Putamen (tissue), 1 donor: Measurements from ENCODE around the gene PELO.
"Not testable (repeated sequence)": the region's sequence is repeated elsewhere in the genome, so short reads cannot be mapped to it uniquely, and the experiment has no call there.

Source experiments
- DNase-seq: peaks from one replicate; pipeline ENCODE4 v3.0.0-alpha.2; 2016; ENCODE audit warnings: low spot score

Gene PELO, protein sequence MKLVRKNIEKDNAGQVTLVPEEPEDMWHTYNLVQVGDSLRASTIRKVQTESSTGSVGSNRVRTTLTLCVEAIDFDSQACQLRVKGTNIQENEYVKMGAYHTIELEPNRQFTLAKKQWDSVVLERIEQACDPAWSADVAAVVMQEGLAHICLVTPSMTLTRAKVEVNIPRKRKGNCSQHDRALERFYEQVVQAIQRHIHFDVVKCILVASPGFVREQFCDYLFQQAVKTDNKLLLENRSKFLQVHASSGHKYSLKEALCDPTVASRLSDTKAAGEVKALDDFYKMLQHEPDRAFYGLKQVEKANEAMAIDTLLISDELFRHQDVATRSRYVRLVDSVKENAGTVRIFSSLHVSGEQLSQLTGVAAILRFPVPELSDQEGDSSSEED

DNA sequence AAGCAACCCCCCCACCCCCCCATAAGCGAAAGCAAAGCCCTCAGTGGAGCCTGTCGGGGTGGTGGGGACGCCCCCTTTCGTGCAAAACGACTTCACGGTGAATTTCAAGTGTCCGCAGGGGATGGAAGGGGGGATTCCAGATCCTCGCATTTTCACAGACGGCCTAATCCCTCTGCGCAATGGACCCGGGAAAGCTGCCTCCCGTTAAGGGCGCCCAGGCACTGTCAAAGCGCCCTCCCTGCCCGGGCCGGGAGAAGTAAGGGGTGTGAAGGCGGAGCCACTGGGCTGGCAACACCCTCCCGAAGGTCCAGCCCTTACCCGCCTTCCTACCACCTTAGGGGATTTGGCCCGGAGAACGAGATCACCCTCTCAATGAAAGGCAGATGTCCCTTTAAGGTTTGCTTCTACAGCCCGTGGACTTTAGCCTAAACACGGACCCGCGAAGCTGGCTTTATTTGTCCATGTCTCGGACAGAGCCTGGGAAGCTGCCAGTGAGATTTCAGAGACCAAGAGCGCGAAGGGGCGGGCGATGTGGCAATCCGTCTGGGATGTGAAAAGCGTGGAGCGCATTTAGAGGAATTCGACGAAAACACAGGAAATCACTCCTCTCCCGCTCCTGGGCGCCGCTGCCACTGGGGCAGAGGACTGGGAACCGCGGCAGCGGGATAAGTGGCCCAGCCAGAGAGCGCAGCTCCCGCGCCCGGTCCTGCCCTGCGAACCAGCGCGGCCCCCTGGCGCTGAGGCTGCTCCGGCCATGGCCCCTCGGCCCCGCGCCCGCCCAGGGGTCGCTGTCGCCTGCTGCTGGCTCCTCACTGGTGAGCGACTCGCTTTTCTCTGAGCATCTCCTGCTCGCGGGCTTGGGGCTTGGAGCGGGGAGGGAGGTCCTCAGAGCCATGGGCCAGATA is at the start of gene PELO, which contains the start of gene ITGA1:
Gene PELO, plus strand, starts transcription at position 317 of the 905 bp plus-strand sequence. CDS start 12,479 bp downstream, outside the sequence.
Gene ITGA1, plus strand, starts transcription at position 317 of the 905 bp plus-strand sequence. Its CDS starts 438 bp downstream, at position 755.
- peak; percentile 19 for DNase-seq

DNA sequence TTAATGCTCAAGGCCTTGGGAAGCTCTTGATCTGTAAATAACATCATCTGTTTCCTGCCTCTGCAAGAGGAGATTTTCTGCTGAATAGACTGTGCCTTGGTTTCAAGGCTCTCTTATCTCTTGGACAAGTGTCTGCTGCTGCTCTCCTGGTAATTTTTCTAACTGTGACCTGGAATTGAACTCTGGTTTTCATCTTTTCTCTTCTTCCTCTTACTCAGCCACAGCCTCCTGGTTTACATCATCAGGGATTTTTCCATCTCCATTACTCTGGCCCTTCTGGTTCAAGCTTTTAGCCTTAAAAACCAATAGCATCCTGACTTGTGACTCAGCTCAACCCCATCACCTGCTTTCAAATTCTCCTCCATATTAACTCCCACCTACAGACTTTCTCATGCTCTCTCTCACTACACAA is 49.6 kb upstream of the PELO start:
- DNase-seq = no peak

DNA sequence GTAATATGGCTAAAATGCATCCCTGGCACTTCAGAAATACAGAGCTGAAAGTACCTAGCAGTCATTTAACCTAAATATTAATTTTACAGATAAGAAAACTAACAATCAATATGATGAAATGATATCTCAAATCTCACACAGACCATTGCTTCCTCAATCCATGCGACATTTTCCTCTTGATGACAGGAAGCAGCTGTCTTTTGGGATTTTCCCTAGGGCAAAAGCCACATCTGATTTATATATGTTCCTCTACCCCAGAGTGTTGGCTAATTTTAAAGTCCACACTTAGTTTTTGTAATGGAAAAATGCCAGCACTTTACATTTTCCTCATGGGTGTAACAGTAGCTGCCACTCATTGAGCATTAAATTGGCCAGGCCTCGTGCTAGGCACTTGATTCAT is 47.7 kb upstream of the PELO start:
- no peak for DNase-seq

DNA sequence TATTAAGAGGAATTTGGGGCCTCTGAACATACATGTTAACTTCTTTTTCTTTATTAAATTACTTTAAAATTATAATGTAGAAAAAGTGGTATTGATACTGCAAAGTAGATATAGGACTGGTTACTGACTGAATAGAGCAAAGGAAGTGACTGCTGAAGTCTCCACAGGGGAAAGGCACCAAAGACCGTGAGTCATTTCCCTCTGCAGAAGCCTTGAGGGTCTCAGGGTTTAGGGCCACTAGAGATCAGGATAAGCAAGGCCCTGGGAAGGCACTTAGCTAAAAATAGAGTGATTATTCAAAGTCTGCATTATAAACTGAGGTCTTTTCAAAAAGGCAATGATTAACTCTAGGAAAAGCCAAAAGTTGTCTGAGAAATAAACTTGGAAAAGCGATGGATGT is 44.7 kb upstream of the PELO start:
- no peak for DNase-seq

DNA sequence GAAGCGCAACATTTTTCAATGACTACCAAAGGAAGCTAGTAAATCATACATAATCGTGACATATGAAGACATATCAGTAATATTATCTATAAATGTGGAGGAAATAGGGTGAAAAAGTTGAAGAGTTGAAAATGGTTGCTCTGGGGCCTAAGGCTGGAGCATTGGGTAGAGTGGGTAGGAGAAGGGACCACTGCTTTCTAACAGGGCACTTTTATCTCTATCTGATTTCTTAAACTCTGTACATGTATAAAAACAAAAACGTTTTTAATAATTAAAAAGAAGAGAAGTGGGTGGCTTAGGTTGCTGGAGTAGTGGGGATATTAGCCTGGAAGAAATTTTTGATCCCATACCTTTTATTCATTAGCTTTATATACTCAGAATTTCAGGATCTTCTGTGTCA is 44.2 kb upstream of the PELO start:
- no peak for DNase-seq

DNA sequence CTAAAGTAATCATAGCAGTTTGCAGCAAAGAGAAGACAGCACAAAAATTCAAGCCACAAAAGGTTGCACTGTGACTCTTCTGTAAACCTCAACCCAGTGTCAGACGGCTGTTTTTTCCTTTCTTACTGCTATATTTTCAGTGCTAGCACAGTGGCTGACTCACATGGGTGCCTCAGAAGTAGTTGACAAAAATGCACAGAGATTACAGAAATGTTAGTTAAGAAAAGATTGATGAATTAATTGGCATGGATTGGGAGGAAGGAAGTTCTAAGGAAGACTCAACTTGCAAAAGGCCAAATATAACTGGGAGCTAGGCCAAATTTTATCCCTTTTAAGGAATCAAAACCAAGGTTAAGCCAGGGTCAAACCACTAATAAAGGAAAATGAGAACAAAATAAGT is 43.7 kb upstream of the PELO start:
- no peak for DNase-seq

DNA sequence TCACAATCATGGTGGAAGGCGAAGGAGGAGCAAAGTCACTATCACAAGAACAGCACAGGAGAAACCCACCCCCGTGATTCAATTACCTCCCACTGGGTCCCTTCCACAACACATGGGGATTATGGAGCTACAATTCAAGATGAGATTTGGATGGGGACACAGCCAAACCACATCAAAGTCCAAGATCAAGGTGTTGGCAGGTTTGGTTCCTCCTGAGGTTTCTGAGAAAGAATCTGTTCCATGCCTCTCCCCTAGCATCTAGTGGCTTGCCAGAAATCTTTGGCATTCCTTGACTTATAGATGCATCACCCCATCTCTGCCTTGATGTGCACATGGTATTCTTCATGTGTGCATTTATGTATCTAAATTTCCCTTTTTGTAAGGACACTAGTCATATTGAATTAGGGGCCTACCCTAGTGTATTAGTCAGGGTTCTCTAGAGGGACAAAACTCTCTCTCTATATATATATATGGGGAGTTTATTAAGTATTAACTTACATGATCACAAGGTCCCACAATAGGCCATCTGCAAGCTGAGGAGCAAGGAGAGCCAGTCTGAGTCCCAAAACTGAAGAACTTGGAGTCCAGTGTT is 42.8 kb upstream of the PELO start:
- not testable (repeated sequence) for DNase-seq

DNA sequence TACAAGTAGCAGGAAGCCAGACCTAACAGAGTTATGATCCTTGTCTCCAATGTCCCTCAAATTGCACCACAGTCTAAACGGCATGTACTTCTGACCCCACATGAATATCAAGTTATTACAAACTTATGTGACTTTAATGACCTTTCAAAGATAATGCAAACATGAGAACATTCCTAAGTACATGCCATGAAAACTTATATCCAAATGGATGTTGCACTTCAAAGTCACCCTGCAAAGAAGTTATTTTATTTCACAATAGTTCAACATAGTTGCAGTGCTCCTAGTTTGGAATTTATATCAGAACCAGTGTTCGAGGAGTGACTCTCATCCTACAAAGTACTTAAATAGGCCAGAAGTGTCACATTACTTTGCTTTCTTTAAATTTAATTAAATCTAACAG is 41.2 kb upstream of the PELO start:
- no peak for DNase-seq

DNA sequence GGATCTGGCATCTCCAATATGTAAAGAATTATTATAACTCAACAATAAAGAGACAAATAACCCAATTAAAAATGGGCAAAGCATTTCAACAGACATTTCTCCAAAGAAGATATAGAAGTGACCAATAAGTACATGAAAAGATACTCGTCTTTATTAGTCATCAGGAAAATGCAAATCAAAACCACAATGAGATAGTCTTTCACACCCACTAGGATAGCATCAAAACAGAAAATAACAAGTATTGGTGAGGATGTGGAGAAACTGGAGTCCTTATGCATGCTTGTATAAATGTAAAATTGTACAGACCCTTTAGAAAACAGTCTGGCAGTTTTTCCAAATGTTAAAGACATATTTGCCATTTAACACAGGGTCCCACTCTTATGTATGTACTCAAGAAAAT is 39.1 kb upstream of the PELO start:
- DNase-seq = no peak

DNA sequence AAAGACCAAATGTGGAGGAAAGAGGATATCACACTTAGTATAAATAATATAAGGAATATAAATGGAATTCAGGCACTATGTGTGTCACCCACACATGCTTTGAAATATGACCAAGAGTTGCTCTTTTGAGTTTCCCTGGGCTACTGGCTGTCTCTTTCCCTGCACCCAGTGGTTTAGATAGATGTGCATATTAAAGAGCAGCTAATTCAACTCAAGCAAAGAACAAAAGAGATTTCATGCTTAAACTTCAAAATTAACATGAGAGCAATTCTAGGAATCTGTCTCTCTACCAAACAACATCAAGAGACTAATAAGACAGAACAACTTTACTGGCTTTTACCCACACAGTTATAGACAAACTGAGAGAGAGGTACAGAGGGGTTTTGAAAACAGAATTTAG is 38.0 kb upstream of the PELO start:
- DNase-seq = no peak

DNA sequence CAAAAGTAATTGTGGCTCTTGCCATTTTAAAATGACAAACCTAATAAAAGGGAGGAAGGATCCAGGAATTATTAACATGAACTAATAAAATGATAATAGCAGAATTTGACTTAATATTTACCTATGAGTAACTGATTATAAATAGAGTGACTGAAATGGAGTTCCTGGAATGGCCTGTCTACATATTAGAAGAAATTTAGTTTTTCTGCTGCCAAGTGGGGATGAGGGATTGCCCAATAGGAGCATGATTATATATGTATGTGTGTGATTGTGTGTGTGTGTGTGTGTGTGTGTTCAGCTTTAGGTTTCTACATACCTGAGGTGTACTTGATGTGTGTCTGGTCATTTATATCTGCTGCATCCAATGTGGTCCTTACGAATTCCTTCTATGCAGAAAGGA is 36.6 kb upstream of the PELO start:
- no peak for DNase-seq

DNA sequence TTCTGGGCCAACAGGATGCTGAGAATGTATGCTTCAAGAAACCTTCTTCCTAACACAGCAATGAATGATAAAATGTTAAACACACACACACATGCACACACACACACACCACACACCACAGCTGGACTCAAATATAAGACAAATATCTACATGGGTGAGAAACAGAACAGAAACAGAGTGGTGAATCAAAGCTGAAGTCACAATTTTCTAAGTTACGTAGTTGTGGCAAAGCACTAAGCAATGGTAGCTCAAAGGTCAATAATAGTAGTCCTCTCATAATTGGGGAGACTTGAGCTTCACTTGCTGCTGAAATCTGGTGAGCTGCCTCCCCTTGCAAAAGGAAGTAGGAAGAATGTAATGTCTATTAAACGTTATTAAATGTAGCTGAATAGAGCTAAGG is 33.7 kb upstream of the PELO start:
- DNase-seq = no peak

DNA sequence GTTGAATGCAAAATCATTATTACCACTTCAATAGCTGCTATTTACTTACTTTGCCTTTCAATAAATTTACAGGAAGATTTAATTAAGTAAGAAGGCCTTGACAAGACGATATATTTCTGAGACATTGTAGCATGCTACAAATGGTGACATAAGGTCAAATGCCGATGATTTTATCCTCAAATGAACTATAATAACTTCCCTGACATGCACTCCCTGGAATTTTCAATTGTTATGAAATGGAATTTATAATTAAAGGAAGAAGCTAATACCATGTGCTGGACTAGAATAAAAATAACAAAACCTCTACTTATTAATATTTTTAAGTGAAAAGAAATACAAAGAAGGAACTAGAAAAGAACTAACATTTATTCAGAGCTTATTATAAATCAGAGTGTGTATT is 30.2 kb upstream of the PELO start:
- DNase-seq = no peak

DNA sequence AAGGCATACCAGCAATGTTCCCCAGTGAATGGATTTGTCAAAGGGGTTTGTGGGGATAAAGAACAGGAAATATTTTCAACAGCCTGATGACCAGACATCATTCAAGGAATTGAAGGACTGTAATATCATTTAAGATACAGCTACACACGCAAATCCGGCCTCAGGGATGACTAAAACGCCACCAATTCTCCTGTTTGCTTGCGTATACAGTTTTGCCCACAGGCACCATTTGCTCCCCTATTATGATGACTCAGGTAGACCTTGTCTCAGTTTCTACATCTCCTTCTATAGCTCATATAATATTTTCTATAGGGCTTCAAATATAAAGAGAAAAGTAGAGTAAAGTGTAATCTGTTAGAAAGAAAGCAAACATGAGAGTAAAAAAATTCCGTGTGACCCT is 29.7 kb upstream of the PELO start:
- no peak for DNase-seq

DNA sequence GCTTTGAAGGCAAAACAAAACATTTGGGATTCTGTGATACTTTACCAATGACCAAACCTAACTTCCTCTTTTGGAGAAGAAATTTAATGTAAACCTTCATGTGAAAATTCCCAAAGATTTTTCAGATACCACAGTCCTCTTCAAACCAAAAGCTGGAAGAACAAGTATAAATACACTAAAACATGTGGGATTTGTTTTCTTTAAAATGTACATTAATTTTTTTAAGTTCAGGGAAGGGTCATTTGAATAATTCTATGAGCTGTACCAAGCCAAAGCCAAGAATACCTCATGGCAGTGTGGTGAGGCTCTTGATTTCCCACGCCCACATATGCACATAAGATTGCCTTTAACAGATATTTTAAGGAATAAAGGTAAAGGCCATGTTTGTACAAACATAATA is 28.4 kb upstream of the PELO start:
- DNase-seq = no peak

DNA sequence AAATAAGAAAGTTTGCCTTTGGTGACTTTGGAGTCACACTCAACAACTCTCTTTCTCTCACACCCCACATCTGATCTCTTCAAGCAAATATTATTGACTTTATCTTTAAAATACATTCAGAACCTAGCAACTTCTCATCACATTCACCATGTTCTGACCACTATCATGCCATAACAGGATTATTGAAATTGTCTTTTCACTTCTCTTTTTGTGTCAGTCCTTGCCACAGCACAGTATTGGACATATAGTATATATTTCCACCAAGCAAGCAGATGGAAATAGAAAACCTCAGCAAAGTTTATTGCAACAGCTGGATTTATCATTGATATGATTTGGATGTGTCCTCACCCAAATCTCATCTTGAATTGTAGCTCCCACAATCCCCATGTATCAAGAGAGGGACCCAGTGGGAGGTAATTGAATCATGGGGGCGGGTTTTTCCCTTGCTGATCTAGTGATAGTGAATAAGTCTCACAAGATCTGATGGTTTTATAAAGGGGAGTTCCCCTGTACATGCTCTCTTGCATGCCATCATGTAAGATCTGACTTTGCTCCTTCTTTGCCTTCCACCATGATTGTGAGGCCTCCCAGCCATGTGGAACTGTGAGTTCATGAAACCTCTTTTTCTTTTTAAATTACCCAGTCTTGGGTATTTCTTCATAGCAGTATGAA is 26.9 kb upstream of the PELO start:
- DNase-seq = no peak

DNA sequence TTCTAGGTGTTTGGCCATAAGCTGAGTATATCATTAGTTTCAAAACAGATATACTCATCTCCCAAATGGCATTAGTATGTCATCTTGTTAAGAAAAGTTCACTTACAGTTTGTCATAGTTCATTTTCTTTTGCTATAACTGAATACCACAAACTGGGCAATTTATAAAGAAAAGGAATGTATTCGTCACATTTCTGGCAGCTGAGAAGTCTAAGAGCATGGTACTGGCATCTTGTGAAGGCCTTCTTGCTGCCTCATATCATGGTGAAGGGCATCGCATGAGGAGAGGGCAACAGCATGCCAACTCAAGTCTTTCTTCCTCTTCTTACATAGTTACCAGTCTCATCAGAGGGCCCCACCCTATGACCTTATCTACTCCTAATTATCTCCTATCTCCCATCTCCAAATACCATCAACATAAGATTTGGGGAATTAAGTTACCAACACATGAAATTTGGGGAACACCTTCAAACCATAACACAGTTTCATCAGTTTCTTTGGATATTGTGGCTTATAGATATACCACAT is 20.4 kb upstream of the PELO start:
- no peak for DNase-seq

DNA sequence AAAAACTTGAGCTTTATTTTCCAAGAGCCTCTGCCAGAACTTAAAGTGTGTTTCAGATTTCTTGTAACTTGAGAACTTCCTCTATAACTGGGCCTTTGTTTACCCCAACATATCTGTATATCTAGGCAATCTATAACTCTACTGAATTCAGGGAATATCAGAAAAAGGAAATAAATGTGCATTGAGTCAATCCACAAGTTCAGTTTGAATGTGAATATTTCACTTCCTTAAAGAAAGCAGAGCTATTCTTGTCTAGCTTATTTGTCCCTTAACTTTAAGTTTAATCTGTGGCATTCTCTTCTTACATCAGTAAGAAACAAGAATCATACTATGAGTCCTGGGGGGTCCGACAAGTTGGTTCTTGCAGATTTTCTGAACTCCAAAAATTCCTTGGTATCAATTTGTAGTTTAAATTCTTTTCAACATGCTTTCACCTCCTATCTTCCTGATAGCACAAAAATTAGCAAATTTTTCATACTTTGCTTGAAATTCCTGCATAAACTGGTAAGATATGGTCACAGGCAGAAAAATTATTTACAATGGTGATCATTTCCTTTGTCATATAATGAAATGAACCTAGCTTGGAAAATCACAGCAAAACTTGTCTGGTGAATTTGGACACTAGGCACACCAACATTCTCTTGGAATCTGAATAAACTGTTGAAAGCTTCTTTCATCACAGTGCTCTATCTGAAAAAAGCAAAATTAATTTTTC is 19.8 kb upstream of the PELO start:
- no peak for DNase-seq

DNA sequence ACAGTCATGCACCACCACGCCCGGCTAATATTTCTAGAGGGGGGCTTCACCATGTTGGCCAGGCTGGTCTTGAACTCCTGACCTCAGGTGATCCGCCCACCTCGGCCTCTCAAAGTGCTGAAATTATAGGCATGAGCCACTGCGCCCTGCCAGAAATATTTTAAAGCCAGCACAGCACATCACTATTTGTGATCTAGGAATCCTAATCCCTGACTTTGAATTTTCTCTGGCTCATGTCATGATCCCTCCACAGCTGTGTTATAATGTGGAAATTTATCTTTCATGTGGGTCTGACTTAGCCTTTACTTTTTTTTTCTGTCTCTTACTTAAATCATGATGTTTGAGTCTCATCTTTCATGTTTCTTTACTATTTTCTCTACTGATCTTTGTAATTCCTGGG is 18.7 kb upstream of the PELO start:
- DNase-seq = no peak

DNA sequence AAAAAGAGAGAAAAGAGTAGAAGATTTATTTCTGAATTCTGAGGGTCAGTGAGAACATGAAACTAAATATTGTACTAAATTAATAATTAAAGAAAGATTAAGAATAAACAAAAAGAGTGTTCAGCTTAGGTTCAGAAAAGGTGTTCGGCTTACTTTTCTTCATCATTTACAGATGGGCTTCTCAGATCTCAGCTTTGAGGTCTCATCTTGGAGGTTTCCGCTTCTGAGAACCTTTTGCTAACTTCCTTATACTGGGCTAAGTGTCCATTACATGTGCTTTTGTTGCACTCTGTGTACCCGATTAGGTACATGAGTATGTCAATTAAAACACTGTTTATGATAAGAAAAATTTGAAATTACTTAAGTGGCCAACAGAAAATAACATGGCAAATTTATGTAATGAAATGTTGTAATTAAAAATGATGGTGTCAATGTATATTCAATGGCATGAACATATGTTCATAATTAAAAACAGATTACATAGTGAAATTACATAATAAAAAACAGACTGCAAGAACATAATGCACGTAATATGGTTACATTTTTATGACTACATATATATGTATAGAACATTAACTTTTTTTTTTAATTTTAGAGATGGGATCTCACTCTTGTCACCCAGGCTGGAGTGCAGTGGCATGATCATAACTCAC is 17.3 kb upstream of the PELO start:
- no peak for DNase-seq
